NB4 (cell line): ENCODE data around the gene NAT8L.

ENCODE experiments used
- DNase-seq: peaks from one replicate; pipeline ENCODE4 v3.0.0; 2010; ENCODE audit warnings: low read depth
- H3K4me3 ChIP-seq: one replicate; pipeline ENCODE4 v1.5.1; 2011; ENCODE audit warnings: mild to moderate bottlenecking, low read depth, low read length, moderate library complexity
- CTCF ChIP-seq: IDR thresholded peaks from one replicate; pipeline ENCODE4 v1.5.1; 2012; ENCODE audit warnings: low read depth, low read length
- MAX ChIP-seq: IDR thresholded peaks from 2 replicates; pipeline ENCODE4 v1.6.1; 2011; ENCODE audit warnings: low read depth, low read length
- MYC ChIP-seq: IDR thresholded peaks from 2 replicates; pipeline ENCODE4 v1.6.1; 2011; ENCODE audit warnings: low read depth, low read length
- POLR2A ChIP-seq: IDR thresholded peaks from 2 replicates; pipeline ENCODE4 v1.6.1; 2011; ENCODE audit warnings: mild to moderate bottlenecking; ENCODE audit not compliant: insufficient read length; ENCODE audit errors: extremely low read depth

NAT8L gene

GRCh38 chr4:2075987-2076907, 17.1 kb downstream of the NAT8L start:
- TF ChIP-seq MAX = no peak
- TF ChIP-seq MYC = no peak
- no peak for TF ChIP-seq POLR2A
- no peak for TF ChIP-seq CTCF
- no peak for DNase-seq
- no peak overlapping the region for H3K4me3 ChIP-seq

- TF ChIP-seq MAX (no peak), CTCF (no peak), POLR2A (no peak), MYC (no peak)
- no peak for DNase-seq
Observed at GRCh38 chr4:2076908-2077536, 17.9 kb downstream of the NAT8L start.

GRCh38 chr4:2077537-2078460, 18.7 kb downstream of the NAT8L start:
- no peak for TF ChIP-seq MAX
- no peak for TF ChIP-seq POLR2A
- TF ChIP-seq CTCF = no peak
- no peak for TF ChIP-seq MYC
- H3K4me3 ChIP-seq = no peak overlapping the region
- DNase-seq = no peak

More at GRCh38 chr4:2076908-2077536, 17.9 kb downstream of the NAT8L start:
- no peak overlapping the region for H3K4me3 ChIP-seq

GRCh38 chr4:2078584-2078983, 19.5 kb downstream of the NAT8L start:
- TF ChIP-seq MAX = no peak
- TF ChIP-seq CTCF = no peak
- TF ChIP-seq MYC = no peak
- no peak for TF ChIP-seq POLR2A
- DNase-seq = no peak
- H3K4me3 ChIP-seq = no peak overlapping the region

GRCh38 chr4:2079006-2079405, 19.9 kb downstream of the NAT8L start:
- no peak overlapping the region for H3K4me3 ChIP-seq
- no peak for TF ChIP-seq CTCF
- no peak for TF ChIP-seq POLR2A
- no peak for TF ChIP-seq MAX
- no peak for TF ChIP-seq MYC
- DNase-seq = no peak
